ENCODE data around the gene NAT8. TPM values are rescaled to one million over a fixed set of nuclear protein-coding genes. Genes with fewer than 3 reads are reported as not detected.
"Not testable (repeated sequence)": the region's sequence is repeated elsewhere in the genome, so short reads cannot be mapped to it uniquely, and the experiment has no call there.

The NAT8 gene
- polyA plus RNA-seq, 2 donors = not detected

DNA sequence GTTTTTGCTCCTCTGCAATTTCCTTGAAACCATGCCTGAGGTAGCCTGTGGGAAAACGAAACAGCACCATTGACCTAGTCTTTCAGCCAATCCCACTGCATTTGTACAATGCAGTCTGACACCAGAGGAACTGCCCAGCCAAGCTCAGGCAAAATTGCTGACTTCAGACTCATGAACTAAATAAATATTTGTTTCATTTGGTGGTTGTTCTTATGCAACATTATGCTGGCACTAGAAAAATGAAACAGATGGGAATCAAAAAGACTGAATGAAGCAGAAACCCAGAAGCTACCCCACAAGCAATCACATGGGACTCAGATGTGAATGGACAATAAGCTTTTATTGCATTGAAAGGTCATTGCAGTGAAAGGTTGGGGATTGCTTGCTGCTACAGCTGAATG is 1.7 kb downstream of the NAT8 start:
- no peaks in the 10 kb centered on the region for H3K36me3 ChIP-seq (ENCODE audit: control insufficient read depth in 2 of 2, insufficient read depth in 2 of 2, low read length in 1 of 2)
- peaks cover 0 to 4% of the 10 kb centered on the region in 2 donors for H3K9me3 ChIP-seq (ENCODE audit: control insufficient read depth in 2 of 2, insufficient read depth in 1 of 2, low read depth in 1 of 2, low read length in 1 of 2)
- H3K27ac ChIP-seq (ENCODE audit: low read depth in 2 of 2, low read length in 1 of 2) = no peak overlapping the region
- H3K4me3 ChIP-seq (ENCODE audit: low read depth in 1 of 2, low read length in 2 of 2) = no peak overlapping the region
- no peaks in the 10 kb centered on the region for H3K4me1 ChIP-seq (ENCODE audit: control insufficient read depth in 2 of 2, insufficient read depth in 2 of 2, low read length in 1 of 2)
- 26 to 36% methylated on average over 1 of the region's 1 CpG for WGBS, 2 donors
- H3K27me3 ChIP-seq (ENCODE audit: control insufficient read depth in 1 of 2, insufficient read depth in 2 of 2, low read length in 2 of 2) = no peaks in the 10 kb centered on the region

DNA sequence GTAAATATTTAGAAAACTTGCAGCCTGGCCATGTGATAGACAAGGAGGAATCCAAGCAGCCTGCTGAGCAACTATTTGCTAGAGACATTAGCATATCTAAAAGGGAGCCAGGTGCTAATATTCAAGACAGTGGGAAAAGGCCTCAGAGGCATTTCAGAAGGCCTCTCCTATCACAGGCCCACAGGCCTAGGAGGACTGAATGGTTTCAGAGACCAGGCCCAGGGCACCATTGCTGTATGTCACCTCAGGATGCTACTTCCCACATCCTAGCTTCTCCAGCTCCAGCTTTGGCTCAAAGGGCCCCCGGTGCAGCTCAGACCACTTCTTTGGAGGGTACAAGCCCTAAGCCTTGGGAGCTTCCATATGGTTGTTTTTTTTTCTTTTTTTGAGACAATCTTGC is 3.8 kb downstream of the NAT8 start:
- 95 to 97% methylated on average over 1 of the region's 1 CpG for WGBS, 2 donors

DNA sequence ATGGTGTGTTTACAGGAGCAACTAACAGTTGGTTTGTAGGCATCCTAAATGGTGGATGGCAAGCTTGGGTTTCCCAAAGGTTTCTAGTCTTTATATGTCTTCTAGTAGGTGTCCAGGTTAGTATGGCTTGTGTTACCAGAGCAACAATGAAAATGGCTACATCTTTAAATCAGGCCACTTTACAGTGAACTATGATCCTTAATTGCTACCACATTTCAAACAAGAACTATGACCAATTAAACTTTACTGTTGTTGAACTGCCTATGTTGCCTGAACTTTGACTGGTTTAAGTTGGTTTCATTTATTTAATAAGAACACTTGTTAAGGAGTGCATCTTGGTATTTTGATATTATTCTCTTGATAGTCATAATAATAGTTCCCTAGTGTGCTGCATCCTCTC is 5.2 kb downstream of the NAT8 start:
- H3K4me1 ChIP-seq (ENCODE audit: control insufficient read depth in 2 of 2, insufficient read depth in 2 of 2, low read length in 1 of 2); H3K27ac ChIP-seq (ENCODE audit: low read depth in 2 of 2, low read length in 1 of 2); H3K9me3 ChIP-seq (ENCODE audit: control insufficient read depth in 2 of 2, insufficient read depth in 1 of 2, low read depth in 1 of 2, low read length in 1 of 2); H3K36me3 ChIP-seq (ENCODE audit: control insufficient read depth in 2 of 2, insufficient read depth in 2 of 2, low read length in 1 of 2); H3K27me3 ChIP-seq (ENCODE audit: control insufficient read depth in 1 of 2, insufficient read depth in 2 of 2, low read length in 2 of 2); H3K4me3 ChIP-seq (ENCODE audit: low read depth in 1 of 2, low read length in 2 of 2): not testable (repeated sequence)

More for the DNA sequence above, 3.8 kb downstream of the NAT8 start:
- peaks cover 0 to 4% of the 10 kb centered on the region in 2 donors for H3K9me3 ChIP-seq (ENCODE audit: control insufficient read depth in 2 of 2, insufficient read depth in 1 of 2, low read depth in 1 of 2, low read length in 1 of 2)
- no peak overlapping the region for H3K27ac ChIP-seq (ENCODE audit: low read depth in 2 of 2, low read length in 1 of 2)
- H3K4me1 ChIP-seq (ENCODE audit: control insufficient read depth in 2 of 2, insufficient read depth in 2 of 2, low read length in 1 of 2) = no peaks in the 10 kb centered on the region
- H3K36me3 ChIP-seq (ENCODE audit: control insufficient read depth in 2 of 2, insufficient read depth in 2 of 2, low read length in 1 of 2) = no peaks in the 10 kb centered on the region
- H3K4me3 ChIP-seq (ENCODE audit: low read depth in 1 of 2, low read length in 2 of 2) = no peak overlapping the region
- H3K27me3 ChIP-seq (ENCODE audit: control insufficient read depth in 1 of 2, insufficient read depth in 2 of 2, low read length in 2 of 2) = no peaks in the 10 kb centered on the region

DNA sequence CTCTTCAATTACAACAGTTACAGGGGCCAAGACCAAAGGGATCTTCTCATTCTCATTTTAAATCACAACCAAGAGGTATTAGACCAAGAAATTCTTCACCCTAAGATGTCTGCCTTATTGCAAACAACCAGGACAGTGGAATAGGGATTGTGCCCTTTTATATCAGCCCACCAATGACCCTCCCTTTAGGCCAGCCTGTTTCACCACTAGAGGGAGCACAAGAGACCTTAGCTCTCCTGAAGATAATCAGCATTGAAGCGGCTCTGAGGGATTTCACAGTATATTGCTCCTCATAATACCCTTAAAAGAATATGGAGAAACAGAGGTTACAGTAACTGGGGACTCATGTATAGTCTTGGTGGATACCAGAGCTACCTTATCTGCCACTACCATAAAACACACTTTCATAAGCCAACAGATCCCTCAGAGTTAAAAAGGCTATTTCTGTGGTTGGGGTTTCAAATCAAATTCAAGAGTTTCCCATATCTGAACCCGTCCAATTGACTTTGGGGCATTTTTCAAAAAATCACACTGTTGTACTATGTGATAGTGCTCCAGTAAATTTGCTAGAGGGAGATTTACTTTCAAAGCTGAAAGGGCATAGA is 11.5 kb downstream of the NAT8 start:
- not testable (repeated sequence) for H3K4me1 ChIP-seq (ENCODE audit: control insufficient read depth in 2 of 2, insufficient read depth in 2 of 2, low read length in 1 of 2); H3K4me3 ChIP-seq (ENCODE audit: low read depth in 1 of 2, low read length in 2 of 2); H3K27ac ChIP-seq (ENCODE audit: low read depth in 2 of 2, low read length in 1 of 2); H3K9me3 ChIP-seq (ENCODE audit: control insufficient read depth in 2 of 2, insufficient read depth in 1 of 2, low read depth in 1 of 2, low read length in 1 of 2); H3K36me3 ChIP-seq (ENCODE audit: control insufficient read depth in 2 of 2, insufficient read depth in 2 of 2, low read length in 1 of 2); H3K27me3 ChIP-seq (ENCODE audit: control insufficient read depth in 1 of 2, insufficient read depth in 2 of 2, low read length in 2 of 2)
- WGBS, 2 donors = 52 to 61% methylated on average over 2 of the region's 2 CpGs

DNA sequence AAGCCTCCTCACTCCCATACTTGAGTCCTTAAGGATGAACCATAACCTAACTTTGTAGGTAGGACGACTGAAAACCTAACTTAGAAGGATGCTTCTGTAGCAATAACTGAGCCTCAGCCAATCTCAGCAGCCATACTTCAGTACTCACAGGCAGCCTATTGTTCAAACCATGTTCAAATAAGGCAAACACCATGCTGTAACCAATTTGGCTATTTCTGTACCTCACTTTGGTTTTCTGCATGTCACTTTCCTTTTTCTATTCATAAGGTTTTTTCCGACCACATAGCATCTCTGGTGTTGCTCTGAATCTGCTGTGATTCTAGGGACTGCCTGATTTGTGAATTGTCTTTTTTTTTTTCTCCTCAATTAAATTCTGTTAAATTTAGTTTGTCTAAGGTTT is 13.7 kb downstream of the NAT8 start:
- H3K27ac ChIP-seq (ENCODE audit: low read depth in 2 of 2, low read length in 1 of 2); H3K4me1 ChIP-seq (ENCODE audit: control insufficient read depth in 2 of 2, insufficient read depth in 2 of 2, low read length in 1 of 2); H3K27me3 ChIP-seq (ENCODE audit: control insufficient read depth in 1 of 2, insufficient read depth in 2 of 2, low read length in 2 of 2); H3K36me3 ChIP-seq (ENCODE audit: control insufficient read depth in 2 of 2, insufficient read depth in 2 of 2, low read length in 1 of 2); H3K4me3 ChIP-seq (ENCODE audit: low read depth in 1 of 2, low read length in 2 of 2); H3K9me3 ChIP-seq (ENCODE audit: control insufficient read depth in 2 of 2, insufficient read depth in 1 of 2, low read depth in 1 of 2, low read length in 1 of 2): not testable (repeated sequence)
- WGBS, 2 donors = 79 to 80% methylated on average over 2 of the region's 2 CpGs

DNA sequence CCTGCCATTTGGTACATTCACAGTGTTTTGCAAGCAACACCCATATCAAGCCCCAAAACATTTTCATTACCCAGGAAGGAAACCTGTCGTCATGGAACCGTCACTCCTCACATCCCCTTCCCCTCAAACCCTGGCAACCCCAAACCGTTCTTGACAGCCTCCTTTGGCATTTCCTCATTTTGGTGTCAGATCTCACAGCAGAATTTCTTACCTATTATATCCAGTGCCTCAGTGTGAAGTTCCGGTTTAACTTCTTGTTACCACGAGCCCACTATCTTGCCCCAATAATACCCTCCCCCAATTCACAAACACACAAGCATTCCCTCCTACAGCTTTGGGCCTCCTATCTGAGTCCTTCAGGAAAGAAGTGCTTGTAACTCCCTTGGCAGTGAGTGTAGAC is 16.0 kb downstream of the NAT8 start:
- H3K4me3 ChIP-seq (ENCODE audit: low read depth in 1 of 2, low read length in 2 of 2); H3K27me3 ChIP-seq (ENCODE audit: control insufficient read depth in 1 of 2, insufficient read depth in 2 of 2, low read length in 2 of 2); H3K36me3 ChIP-seq (ENCODE audit: control insufficient read depth in 2 of 2, insufficient read depth in 2 of 2, low read length in 1 of 2); H3K27ac ChIP-seq (ENCODE audit: low read depth in 2 of 2, low read length in 1 of 2); H3K4me1 ChIP-seq (ENCODE audit: control insufficient read depth in 2 of 2, insufficient read depth in 2 of 2, low read length in 1 of 2); H3K9me3 ChIP-seq (ENCODE audit: control insufficient read depth in 2 of 2, insufficient read depth in 1 of 2, low read depth in 1 of 2, low read length in 1 of 2): not testable (repeated sequence)
- 40 to 47% methylated on average over 4 to 5 of the region's 5 CpGs for WGBS, 2 donors

DNA sequence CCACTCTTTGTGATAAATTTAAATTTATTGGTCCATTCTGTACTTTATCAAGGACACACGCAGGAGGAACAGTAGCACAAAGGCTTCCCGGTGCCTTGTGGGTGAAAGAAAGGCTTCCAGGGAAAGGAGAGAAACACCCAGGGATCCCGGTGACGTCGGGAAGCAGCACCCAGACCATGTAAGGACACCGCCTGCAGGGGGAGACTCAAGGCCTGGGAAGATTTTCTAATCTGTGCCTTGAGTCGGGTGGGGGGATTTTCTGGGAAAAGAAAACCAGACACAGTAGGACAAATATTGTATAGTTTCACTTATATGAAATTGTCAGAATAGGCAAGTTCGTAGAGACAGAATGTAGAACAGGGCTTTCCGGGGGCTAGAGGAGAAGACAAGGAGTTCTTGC is 17.6 kb downstream of the NAT8 start:
- not testable (repeated sequence) for H3K4me3 ChIP-seq (ENCODE audit: low read depth in 1 of 2, low read length in 2 of 2); H3K27me3 ChIP-seq (ENCODE audit: control insufficient read depth in 1 of 2, insufficient read depth in 2 of 2, low read length in 2 of 2); H3K36me3 ChIP-seq (ENCODE audit: control insufficient read depth in 2 of 2, insufficient read depth in 2 of 2, low read length in 1 of 2); H3K4me1 ChIP-seq (ENCODE audit: control insufficient read depth in 2 of 2, insufficient read depth in 2 of 2, low read length in 1 of 2); H3K9me3 ChIP-seq (ENCODE audit: control insufficient read depth in 2 of 2, insufficient read depth in 1 of 2, low read depth in 1 of 2, low read length in 1 of 2); H3K27ac ChIP-seq (ENCODE audit: low read depth in 2 of 2, low read length in 1 of 2)
- 72% methylated on average over 5 to 9 of the region's 9 CpGs for WGBS, 2 donors

DNA sequence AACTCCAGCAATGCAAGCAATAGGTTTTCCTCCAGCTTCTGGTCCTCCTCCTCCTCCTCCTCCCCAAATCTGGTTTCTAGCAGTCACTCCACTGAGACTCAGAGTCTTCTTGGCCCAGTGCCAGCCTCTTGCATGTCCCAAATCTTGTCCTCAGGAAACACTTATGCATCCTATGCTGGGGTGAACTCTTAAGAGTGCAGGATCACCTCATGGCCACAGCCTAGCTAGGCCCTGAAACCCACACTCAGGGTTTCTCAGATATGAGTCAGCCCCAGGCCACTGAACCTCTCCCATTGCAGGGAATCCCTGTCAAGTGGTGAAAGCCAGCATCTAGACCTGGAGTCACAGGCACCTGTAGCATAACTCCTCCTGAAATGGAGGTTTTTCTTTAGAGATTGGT is 18.2 kb downstream of the NAT8 start:
- not testable (repeated sequence) for H3K9me3 ChIP-seq (ENCODE audit: control insufficient read depth in 2 of 2, insufficient read depth in 1 of 2, low read depth in 1 of 2, low read length in 1 of 2); H3K27ac ChIP-seq (ENCODE audit: low read depth in 2 of 2, low read length in 1 of 2); H3K27me3 ChIP-seq (ENCODE audit: control insufficient read depth in 1 of 2, insufficient read depth in 2 of 2, low read length in 2 of 2); H3K4me1 ChIP-seq (ENCODE audit: control insufficient read depth in 2 of 2, insufficient read depth in 2 of 2, low read length in 1 of 2); H3K4me3 ChIP-seq (ENCODE audit: low read depth in 1 of 2, low read length in 2 of 2); H3K36me3 ChIP-seq (ENCODE audit: control insufficient read depth in 2 of 2, insufficient read depth in 2 of 2, low read length in 1 of 2)

DNA sequence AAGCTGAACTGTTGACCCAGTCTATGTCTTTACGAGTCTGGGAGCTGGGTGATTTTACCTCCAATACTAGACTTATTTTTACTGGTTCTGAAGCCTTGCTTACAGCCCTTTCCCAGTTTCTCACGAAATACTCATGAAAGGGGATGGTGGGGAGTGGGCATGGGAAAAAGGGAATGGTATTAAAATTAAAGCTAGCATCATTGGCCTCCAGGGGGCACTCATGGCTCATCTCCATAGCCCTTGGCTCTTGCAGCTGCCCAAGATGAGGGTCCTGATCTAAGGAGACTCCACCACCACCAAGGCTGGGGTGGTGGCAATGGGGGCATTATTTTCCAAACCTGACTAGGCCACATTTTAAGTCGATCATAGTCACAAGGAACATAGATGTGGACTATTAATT is 22.3 kb downstream of the NAT8 start:
- not testable (repeated sequence) for H3K27me3 ChIP-seq (ENCODE audit: control insufficient read depth in 1 of 2, insufficient read depth in 2 of 2, low read length in 2 of 2); H3K9me3 ChIP-seq (ENCODE audit: control insufficient read depth in 2 of 2, insufficient read depth in 1 of 2, low read depth in 1 of 2, low read length in 1 of 2); H3K36me3 ChIP-seq (ENCODE audit: control insufficient read depth in 2 of 2, insufficient read depth in 2 of 2, low read length in 1 of 2); H3K4me3 ChIP-seq (ENCODE audit: low read depth in 1 of 2, low read length in 2 of 2); H3K4me1 ChIP-seq (ENCODE audit: control insufficient read depth in 2 of 2, insufficient read depth in 2 of 2, low read length in 1 of 2); H3K27ac ChIP-seq (ENCODE audit: low read depth in 2 of 2, low read length in 1 of 2)
- 64 to 74% methylated on average over 3 of the region's 3 CpGs for WGBS, 2 donors

DNA sequence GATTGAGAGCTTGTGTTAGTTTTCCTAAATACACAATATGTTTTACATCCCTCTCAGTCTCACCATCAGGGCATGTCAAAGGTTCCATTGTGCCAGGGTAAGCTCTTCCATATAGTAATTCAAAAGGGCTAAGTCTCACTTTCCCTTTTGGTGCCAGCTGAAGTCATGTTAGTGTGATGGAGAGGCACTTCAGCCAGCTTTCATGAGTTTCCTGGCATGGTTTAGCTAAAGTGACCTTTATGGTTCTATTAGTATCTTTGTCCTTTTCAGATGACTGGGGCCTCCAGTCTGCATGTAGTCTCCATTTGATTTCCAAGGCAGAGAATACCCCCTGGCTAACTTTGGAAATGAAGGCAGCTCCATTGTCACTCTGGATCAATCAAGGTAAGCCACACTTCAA is 27.2 kb downstream of the NAT8 start:
- no peak overlapping the region for H3K27ac ChIP-seq (ENCODE audit: low read depth in 2 of 2, low read length in 1 of 2)
- H3K4me1 ChIP-seq (ENCODE audit: control insufficient read depth in 2 of 2, insufficient read depth in 2 of 2, low read length in 1 of 2) = no peaks in the 10 kb centered on the region
- no peaks in the 10 kb centered on the region for H3K9me3 ChIP-seq (ENCODE audit: control insufficient read depth in 2 of 2, insufficient read depth in 1 of 2, low read depth in 1 of 2, low read length in 1 of 2)
- no peak overlapping the region for H3K4me3 ChIP-seq (ENCODE audit: low read depth in 1 of 2, low read length in 2 of 2)
- H3K27me3 ChIP-seq (ENCODE audit: control insufficient read depth in 1 of 2, insufficient read depth in 2 of 2, low read length in 2 of 2) = no peaks in the 10 kb centered on the region
- peaks cover 0 to under 1% of the 10 kb centered on the region in 2 donors for H3K36me3 ChIP-seq (ENCODE audit: control insufficient read depth in 2 of 2, insufficient read depth in 2 of 2, low read length in 1 of 2)

Data from esophagus (tissue), 2 donors.